Activated B cell treated with CpG ODN at 0.5 μM for 24 hours (primary cell): Measurements from ENCODE around the gene ATP11A. TPM values are rescaled to one million over a fixed set of nuclear protein-coding genes. Genes with fewer than 3 reads are reported as not detected.

Experiments used
- ATAC-seq: fragments of 200-7000 bp; cut with Tn5 transposase; one replicate; pipeline ENCODE4 v1.10.0; 2021; ENCODE audit warnings: low read depth, mild to moderate bottlenecking, moderate library complexity
- CTCF ChIA-PET: fragments of 350-600 bp; sonication (Branson Sonifier 250); formaldehyde crosslinking; loops from one replicate; lab custom pipeline; 2021; ENCODE audit warnings: antibody characterized with exemption; lab: Charles Lee
- POLR2A ChIA-PET: fragments of 350-600 bp; sonication (Branson Sonifier 250); formaldehyde crosslinking; loops from one replicate; lab custom pipeline; 2021; ENCODE audit warnings: antibody characterized with exemption; lab: Charles Lee
- DNase-seq: peaks from one replicate; pipeline ENCODE4 v3.0.0; 2022
- H3K27ac Mint-ChIP-seq: one replicate; pipeline ENCODE4 v1.8.0; 2020; ENCODE audit warnings: mixed read lengths
- H3K27me3 Mint-ChIP-seq: one replicate; pipeline ENCODE4 v1.8.0; 2021; ENCODE audit warnings: mixed read lengths
- H3K36me3 Mint-ChIP-seq: one replicate; pipeline ENCODE4 v1.8.0; 2021; ENCODE audit warnings: low read depth, mixed read lengths
- H3K4me1 Mint-ChIP-seq: one replicate; pipeline ENCODE4 v1.8.0; 2021; ENCODE audit warnings: mixed read lengths
- H3K4me3 Mint-ChIP-seq: one replicate; pipeline ENCODE4 v1.8.0; 2020; ENCODE audit warnings: mild to moderate bottlenecking, mixed read lengths
- H3K9me3 Mint-ChIP-seq: one replicate; pipeline ENCODE4 v1.8.0; 2020; ENCODE audit warnings: mixed read lengths
- CTCF ChIP-seq: fragments of 200-600 bp; IDR thresholded peaks from one replicate; pipeline ENCODE4 v1.8.0; 2022; ENCODE audit warnings: antibody characterized with exemption, mild to moderate bottlenecking
- intact Hi-C: fragments of 100-400 bp; cut with micrococcal nuclease; formaldehyde crosslinking; loops from one replicate; pipeline ENCODE4 v1.15.1; 2024
- total RNA-seq: library from RNA; stranded (reverse); gene quantifications from 2 replicates; pipeline ENCODE4 v1.2.3, GENCODE V29; 2022

The ATP11A gene
- total RNA-seq, 1 donor from 2014 or later = 49.6 TPM

- Mint-ChIP-seq H3K27ac (no peak overlapping the region), H3K4me1 (no peaks in the 10 kb centered on the region), H3K9me3 (no peaks in the 10 kb centered on the region), H3K36me3 (peaks cover 36% of the 10 kb centered on the region), H3K27me3 (no peaks in the 10 kb centered on the region), H3K4me3 (no peak overlapping the region)
- no peak for TF ChIP-seq CTCF
- intact Hi-C loops = no loop called here
- ChIA-PET POLR2A (interaction anchor here (0.5 kb wide), 1 partner anchor 10 kb away, joined by 3 read pairs; no protein-coding TSS in a partner anchor), CTCF (no interaction called here)
- ATAC-seq (no peak), DNase-seq (no peak)
These were observed 152.6 kb downstream of the ATP11A start for GRCh38 chr13:112842343-112842856.

- ChIA-PET POLR2A (no interaction called here), CTCF (no interaction called here)
- Mint-ChIP-seq H3K27me3 (no peaks in the 10 kb centered on the region), H3K9me3 (no peaks in the 10 kb centered on the region), H3K36me3 (peaks cover 38% of the 10 kb centered on the region), H3K27ac (no peak overlapping the region), H3K4me3 (no peak overlapping the region), H3K4me1 (no peaks in the 10 kb centered on the region)
- no peak for ATAC-seq
- DNase-seq = no peak
- TF ChIP-seq CTCF = no peak
- intact Hi-C loops = no loop called here
These were observed 153.1 kb downstream of the ATP11A start for GRCh38 chr13:112842931-112843391.

- DNase-seq (no peak), ATAC-seq (no peak)
- ChIA-PET CTCF (no interaction called here), POLR2A (no interaction called here)
- Mint-ChIP-seq H3K36me3 (peaks cover 35% of the 10 kb centered on the region), H3K27ac (no peak overlapping the region), H3K9me3 (no peaks in the 10 kb centered on the region), H3K4me3 (no peak overlapping the region), H3K27me3 (no peaks in the 10 kb centered on the region), H3K4me1 (no peaks in the 10 kb centered on the region)
- TF ChIP-seq CTCF = no peak
- intact Hi-C loops = no loop called here
These were observed 153.7 kb downstream of the ATP11A start for GRCh38 chr13:112843392-112844111.

GRCh38 chr13:112844411-112844810 is 154.6 kb downstream of the ATP11A start:
- Mint-ChIP-seq H3K9me3 (no peaks in the 10 kb centered on the region), H3K4me1 (no peaks in the 10 kb centered on the region), H3K36me3 (peaks cover 27% of the 10 kb centered on the region), H3K27me3 (no peaks in the 10 kb centered on the region), H3K27ac (no peak overlapping the region), H3K4me3 (no peak overlapping the region)
- TF ChIP-seq CTCF = no peak
- DNase-seq = no peak
- ChIA-PET POLR2A (no interaction called here), CTCF (no interaction called here)
- no peak for ATAC-seq
- intact Hi-C loops = no loop called here

GRCh38 chr13:112844879-112845278 is 155.0 kb downstream of the ATP11A start:
- Mint-ChIP-seq H3K4me1 (no peaks in the 10 kb centered on the region), H3K27me3 (no peaks in the 10 kb centered on the region), H3K9me3 (no peaks in the 10 kb centered on the region), H3K4me3 (no peak overlapping the region), H3K36me3 (peaks cover 27% of the 10 kb centered on the region), H3K27ac (no peak overlapping the region)
- ATAC-seq = no peak
- ChIA-PET CTCF (no interaction called here), POLR2A (no interaction called here)
- no peak for DNase-seq
- TF ChIP-seq CTCF = no peak
- intact Hi-C loops = no loop called here
